Endothelial cell of umbilical vein (primary cell): ENCODE results near the gene ZNF207.

Source experiments
- CTCF ChIP-seq, 2 donors: IDR thresholded peaks; 1 replicate in 1 of 2; 2 replicates in 1 of 2; pipeline ENCODE4 v1.5.1; 2011; ENCODE audit warnings: low read length in 2 of 2, mild to moderate bottlenecking in 2 of 2, moderate library complexity in 2 of 2, control low read depth in 1 of 2, inconsistent platforms in 1 of 2, low read depth in 1 of 2; ENCODE audit not compliant: insufficient read depth in 1 of 2; ENCODE audit errors: extremely low read depth in 1 of 2
- EZH2 ChIP-seq: IDR thresholded peaks from 2 replicates; pipeline ENCODE4 v1.6.1; 2012; ENCODE audit warnings: borderline replicate concordance, low read depth, mild to moderate bottlenecking, moderate library complexity, low read length, inconsistent platforms; ENCODE audit not compliant: severe bottlenecking
- MAX ChIP-seq: IDR thresholded peaks from 2 replicates; pipeline ENCODE4 v1.6.1; 2011; ENCODE audit not compliant: insufficient read depth, insufficient read length
- POLR2A ChIP-seq: IDR thresholded peaks from 2 replicates; pipeline ENCODE4 v1.6.1; 2012; ENCODE audit warnings: low read depth, mild to moderate bottlenecking, control low read depth, low read length
- POLR2AphosphoS5 ChIP-seq: IDR thresholded peaks from 2 replicates; pipeline ENCODE4 v1.6.1; 2012; ENCODE audit warnings: low read depth, mild to moderate bottlenecking, control low read depth, low read length, moderate library complexity; ENCODE audit not compliant: insufficient read depth

GRCh38 chr17:32429598-32429997 lies 79.6 kb downstream of the ZNF207 start:
- no peak for TF ChIP-seq EZH2
- TF ChIP-seq CTCF (IDR thresholded peaks at IDR 0.05; ENCODE audit: extremely low read depth in 1 of 2, insufficient read depth in 1 of 2, low read depth in 1 of 2, low read length in 2 of 2): no peak
- TF ChIP-seq POLR2A: no peak
- no peak for TF ChIP-seq POLR2AphosphoS5
- TF ChIP-seq MAX: no peak
